Stimulated activated CD4-positive, alpha-beta T cell treated with anti-CD3 and anti-CD28 coated beads, Interleukin-1b, Interleukin-23, amount 100 ng/mL, for 1 hour (primary cell): ENCODE results near the gene LANCL1.
"Not testable (repeated sequence)": the region's sequence is repeated elsewhere in the genome, so short reads cannot be mapped to it uniquely, and the experiment has no call there.

Source experiments
- DNase-seq, 2 donors: peaks; one replicate each; pipeline ENCODE4 v3.0.0-alpha.2; 2020; ENCODE audit warnings: low read depth in 2 of 2

The LANCL1 gene

GRCh38 chr2:210459407-210459806 is 17.2 kb downstream of the LANCL1 start:
- no peak for DNase-seq

- DNase-seq: no peak
Measured at GRCh38 chr2:210458395-210458794, 18.2 kb downstream of the LANCL1 start.

DNA sequence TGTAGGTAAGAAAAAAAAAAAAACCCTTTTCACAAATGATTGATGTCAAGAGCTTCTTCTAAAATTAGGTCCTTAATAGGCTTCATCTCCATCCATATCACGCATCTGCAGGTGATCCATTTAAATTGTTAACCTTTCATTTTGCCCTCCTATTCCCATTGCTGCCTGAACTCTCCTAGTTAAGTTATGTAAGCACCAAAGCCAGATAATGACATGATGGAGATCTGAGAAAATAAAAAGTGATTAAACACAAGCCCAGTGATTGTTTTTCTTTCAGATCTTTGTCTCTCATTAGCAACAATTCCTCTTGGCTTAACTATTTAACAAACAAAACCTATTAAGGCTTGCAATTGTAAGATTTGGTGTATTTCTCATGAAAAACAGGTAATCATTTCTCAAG is 20.0 kb downstream of the LANCL1 start:
- no peak for DNase-seq

GRCh38 chr2:210454336-210454735 is 22.2 kb downstream of the LANCL1 start:
- DNase-seq: no peak

- DNase-seq: no peak
Measured at GRCh38 chr2:210452194-210452593, 24.4 kb downstream of the LANCL1 start.

- not testable (repeated sequence) for DNase-seq
Measured at GRCh38 chr2:210450942-210451341, 25.6 kb downstream of the LANCL1 start.

DNA sequence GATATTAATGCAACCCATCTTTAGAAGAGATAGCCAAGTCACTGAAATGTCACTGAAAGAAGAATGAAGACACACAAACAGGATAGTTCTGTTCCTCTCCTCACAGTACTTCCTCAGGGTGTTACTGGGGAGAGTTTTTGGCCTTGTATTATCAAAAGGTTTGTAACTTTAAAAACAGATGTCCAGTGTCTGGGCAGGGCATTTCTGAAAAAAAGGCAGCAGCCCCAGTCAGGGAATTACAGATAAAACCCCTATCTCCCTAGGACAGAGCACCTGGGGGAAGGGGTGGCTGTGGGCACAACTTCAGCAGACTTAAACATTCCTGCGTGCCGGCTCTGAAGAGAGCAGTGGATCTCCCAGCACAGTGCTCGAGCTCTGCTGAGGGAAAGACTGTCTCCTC is 30.8 kb downstream of the LANCL1 start:
- DNase-seq: no peak

GRCh38 chr2:210445116-210445707 is 31.3 kb downstream of the LANCL1 start:
- no peak for DNase-seq

DNA sequence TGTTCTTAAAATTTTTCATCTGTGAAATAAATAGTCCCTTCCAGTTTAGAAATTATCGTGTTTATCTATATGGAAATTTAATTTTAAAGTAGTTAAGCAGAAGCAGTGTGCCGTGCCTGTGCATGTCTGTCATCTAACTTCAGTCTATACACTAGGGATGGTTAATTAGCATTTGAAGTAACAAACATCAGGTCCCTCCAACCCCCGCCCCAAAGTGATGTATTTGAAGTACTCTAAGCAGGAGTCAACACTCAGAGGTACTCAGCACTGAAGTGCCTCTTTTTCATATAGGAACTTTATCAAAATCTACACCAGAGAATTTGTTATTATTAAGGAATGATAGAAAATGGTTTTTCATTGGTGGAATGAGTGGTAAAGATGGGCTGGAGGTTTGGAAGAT is 33.0 kb downstream of the LANCL1 start:
- no peak for DNase-seq

DNA sequence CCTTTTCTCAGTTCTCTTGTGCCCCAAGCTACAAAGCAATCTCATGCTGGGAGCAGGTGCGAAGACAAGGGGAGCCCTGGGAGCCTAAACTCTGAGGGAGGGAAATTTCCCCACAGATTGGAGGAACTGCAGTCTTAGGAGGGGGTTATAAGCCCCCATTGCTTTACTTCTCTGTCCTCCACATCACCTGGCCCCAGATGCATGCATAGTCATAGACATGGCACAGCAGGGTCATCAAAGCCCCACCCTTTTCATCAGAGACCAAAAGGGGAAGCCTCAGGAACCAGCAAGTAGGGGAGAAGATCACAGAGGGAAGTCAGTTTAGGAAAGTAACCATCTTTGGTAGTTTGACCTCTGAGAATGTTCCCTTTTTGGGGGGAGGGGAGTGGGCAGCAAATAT is 33.7 kb downstream of the LANCL1 start:
- DNase-seq: no peak

GRCh38 chr2:210442457-210442856 is 34.1 kb downstream of the LANCL1 start:
- DNase-seq: no peak

- no peak for DNase-seq
Measured at GRCh38 chr2:210440206-210440605, 36.4 kb downstream of the LANCL1 start.

GRCh38 chr2:210435439-210435838 is 41.1 kb downstream of the LANCL1 start:
- no peak for DNase-seq

GRCh38 chr2:210432633-210433032 is 43.9 kb downstream of the LANCL1 start:
- no peak for DNase-seq

- DNase-seq: no peak
Measured at GRCh38 chr2:210429403-210430137, 47.0 kb downstream of the LANCL1 start.

DNA sequence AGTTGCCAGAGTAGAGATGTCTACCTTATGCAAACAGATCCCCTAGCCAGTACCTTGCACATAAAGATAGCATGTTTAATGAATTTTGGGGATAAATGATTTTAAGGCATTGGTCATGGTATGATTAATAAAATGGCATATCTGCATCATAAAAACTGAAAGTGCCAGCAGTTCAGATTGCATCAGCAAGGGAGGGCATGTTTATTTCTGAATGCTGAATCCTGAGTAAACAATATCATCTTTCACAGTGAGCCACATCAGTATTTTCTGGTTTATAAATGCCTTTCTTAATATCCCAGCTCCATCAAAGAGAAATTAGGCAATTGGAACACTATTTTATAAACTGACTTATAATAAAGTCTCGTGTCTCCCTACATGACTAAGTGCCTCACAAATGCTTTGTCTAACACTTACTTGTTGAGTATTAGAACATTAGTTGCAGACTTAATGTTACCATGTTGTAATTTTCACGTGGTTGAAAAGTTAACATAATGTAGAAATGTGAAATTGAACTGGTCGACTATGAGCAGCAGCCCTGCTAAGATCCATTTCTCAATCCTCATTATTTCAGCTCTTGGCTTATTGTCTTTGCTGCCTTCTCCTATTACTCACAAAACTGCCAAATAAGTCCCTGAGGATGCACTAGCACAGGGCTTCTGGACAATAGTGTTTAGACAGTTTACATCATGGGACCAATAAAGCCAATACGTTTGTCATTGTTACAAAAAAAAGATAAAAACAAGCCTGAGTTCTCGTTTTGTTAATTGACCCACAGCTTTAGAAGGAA is 48.0 kb downstream of the LANCL1 start:
- DNase-seq: no peak

DNA sequence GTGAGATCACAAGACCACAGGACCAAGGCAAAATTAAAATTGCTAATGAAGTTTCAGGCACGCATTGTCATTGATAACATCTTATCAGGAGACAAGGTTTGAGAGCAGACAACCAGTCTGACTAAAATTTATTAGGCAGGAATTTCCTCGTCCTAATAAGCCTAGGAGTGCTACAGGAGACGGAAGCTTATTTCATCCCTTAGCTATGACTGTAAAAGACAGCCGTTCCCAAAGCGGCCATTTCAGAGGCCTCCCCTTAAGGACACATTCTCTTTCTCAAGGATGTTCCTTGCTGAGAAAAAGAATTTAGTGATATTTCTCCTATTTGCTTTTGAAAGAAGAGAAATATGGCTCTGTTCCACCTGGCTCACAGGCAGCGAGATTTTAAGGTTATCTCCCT is 49.2 kb downstream of the LANCL1 start:
- not testable (repeated sequence) for DNase-seq

GRCh38 chr2:210422366-210422765 is 54.2 kb downstream of the LANCL1 start:
- no peak for DNase-seq

DNA sequence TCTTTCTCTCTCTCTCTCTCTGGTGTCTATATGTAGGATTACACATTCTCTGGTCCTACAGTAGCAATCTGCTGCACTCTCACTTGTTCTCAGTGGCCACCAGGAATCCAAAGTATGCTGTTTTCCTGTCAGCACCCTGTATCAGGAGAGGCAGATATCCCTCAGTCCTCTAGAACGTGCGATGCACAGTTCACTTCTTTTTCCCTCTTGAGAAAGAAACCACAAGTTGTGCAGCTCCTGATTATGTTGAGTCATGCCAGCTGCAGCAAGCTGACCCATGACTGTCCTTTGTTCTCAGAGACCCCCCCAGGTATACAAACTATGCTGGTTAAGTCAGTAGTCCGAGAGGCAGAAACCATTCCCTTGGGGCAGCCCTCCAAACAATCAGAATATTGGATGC is 54.6 kb downstream of the LANCL1 start:
- DNase-seq: no peak

- DNase-seq: no peak
Measured at GRCh38 chr2:210412660-210413059, 63.9 kb downstream of the LANCL1 start.

DNA sequence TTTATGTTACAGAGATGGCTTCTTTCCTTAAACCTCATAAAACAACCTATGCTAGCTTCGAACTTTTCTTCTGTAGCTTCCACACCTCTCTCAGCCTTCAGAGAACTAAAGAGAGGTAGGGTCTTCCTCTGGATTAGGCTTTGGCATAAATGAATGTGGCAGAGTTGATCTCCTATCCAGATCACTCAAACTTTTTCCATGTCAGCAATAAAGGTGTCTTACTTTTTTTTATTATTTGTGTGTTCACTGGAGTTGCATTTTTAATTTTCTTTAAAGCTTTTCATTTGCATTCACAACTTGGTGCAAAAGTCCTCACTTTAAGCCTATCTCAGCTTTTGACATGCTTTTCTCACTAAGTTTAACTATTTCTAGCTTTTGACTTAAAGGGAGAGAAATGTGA is 66.0 kb downstream of the LANCL1 start:
- DNase-seq: no peak

DNA sequence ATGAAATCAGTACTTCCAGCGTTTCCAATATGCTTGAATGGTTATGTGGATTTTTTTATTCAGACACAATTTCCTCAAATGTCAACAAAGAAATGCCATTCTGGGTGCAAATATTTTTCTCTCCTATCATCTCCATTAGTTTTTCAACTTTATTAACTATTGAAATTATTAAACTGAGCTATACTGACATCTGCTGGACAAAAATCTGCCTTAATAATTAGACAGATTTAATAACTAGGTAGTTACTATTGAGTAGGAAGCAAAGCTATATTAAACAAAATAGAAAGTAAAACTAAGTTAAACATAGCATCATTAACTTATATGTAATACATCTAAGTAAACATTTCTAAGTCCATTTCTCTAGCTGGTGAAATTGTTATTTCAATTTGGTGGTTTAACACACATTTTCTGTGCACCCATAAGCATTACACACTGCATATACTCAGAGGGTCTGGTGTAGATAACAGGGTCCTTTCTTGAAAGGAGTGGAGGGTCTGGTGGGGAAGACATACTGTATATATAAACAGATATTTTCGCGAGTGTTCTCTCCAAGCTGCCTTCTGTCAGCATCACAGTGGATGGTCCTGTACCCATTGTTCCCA is 77.0 kb downstream of the LANCL1 start:
- DNase-seq: no peak
